OCI-LY7 (cell line): ENCODE data around the gene SNAPC1. TPM values are rescaled to one million over a fixed set of nuclear protein-coding genes. Genes with fewer than 3 reads are reported as not detected.

Experiments
- BruUV-seq: library from RNA; stranded (reverse); fragments of 400-500 nt; replicated peaks from 2 replicates; lab custom pipeline; 2021; lab: Mats Ljungman, UMichigan
- CTCF ChIA-PET: fragments of 300-600 bp; sonication (Branson Sonifier 250); formaldehyde crosslinking; loops from one replicate; lab custom pipeline; 2022; ENCODE audit warnings: antibody characterized with exemption; ENCODE audit not compliant: unreplicated experiment; lab: Charles Lee
- POLR2A ChIA-PET: fragments of 300-600 bp; sonication (Branson Sonifier 250); formaldehyde crosslinking; loops from one replicate; lab custom pipeline; 2022; ENCODE audit warnings: antibody characterized with exemption; lab: Charles Lee
- DNase-seq: peaks from one replicate; pipeline ENCODE4 v3.0.0-alpha.2; 2015; ENCODE audit warnings: low spot score
- H2AFZ ChIP-seq: fragments of 200-600 bp; sonication (generic), shearing (Covaris generic); 2 replicates; pipeline ENCODE4 v1.6.1; 2014; ENCODE audit warnings: mild to moderate bottlenecking, antibody characterized with exemption, low read length, moderate library complexity
- H3K27ac ChIP-seq: fragments of 200-600 bp; sonication (generic); 2 replicates; pipeline ENCODE4 v1.5.1; 2014; ENCODE audit warnings: mixed run types, low read depth, mild to moderate bottlenecking, moderate library complexity, low read length, inconsistent platforms; ENCODE audit not compliant: poor library complexity, severe bottlenecking
- H3K36me3 ChIP-seq: fragments of 200-600 bp; sonication (generic); 2 replicates; pipeline ENCODE4 v1.6.1; 2014; ENCODE audit warnings: mild to moderate bottlenecking, antibody characterized with exemption, low read length, moderate library complexity, mixed read lengths; ENCODE audit not compliant: insufficient read depth
- H3K4me1 ChIP-seq: fragments of 200-600 bp; sonication (generic); 2 replicates; pipeline ENCODE4 v1.5.1; 2014; ENCODE audit warnings: mild to moderate bottlenecking, low read length; ENCODE audit not compliant: insufficient read depth, poor library complexity, severe bottlenecking
- H3K4me2 ChIP-seq: fragments of 200-600 bp; sonication (generic); 2 replicates; pipeline ENCODE4 v1.6.1; 2014; ENCODE audit warnings: mild to moderate bottlenecking, low read length
- H3K4me3 ChIP-seq: fragments of 200-600 bp; sonication (generic); 2 replicates; pipeline ENCODE4 v1.5.1; 2014; ENCODE audit warnings: mild to moderate bottlenecking, low read depth, low read length; ENCODE audit not compliant: poor library complexity, severe bottlenecking
- H3K79me2 ChIP-seq: fragments of 200-600 bp; sonication (generic); 2 replicates; pipeline ENCODE4 v1.6.1; 2016; ENCODE audit warnings: low read depth, mild to moderate bottlenecking, low read length, moderate library complexity, mixed read lengths; ENCODE audit not compliant: insufficient read depth
- H3K9me2 ChIP-seq: fragments of 200-600 bp; sonication (generic); 2 replicates; pipeline ENCODE4 v1.6.1; 2016; ENCODE audit warnings: mild to moderate bottlenecking, low read length, mixed read lengths; ENCODE audit not compliant: insufficient read depth
- H3K9me3 ChIP-seq: fragments of 200-600 bp; sonication (generic); 2 replicates; pipeline ENCODE4 v1.6.1; 2014; ENCODE audit warnings: mild to moderate bottlenecking, mixed run types, low read length, mixed read lengths
- H4K20me1 ChIP-seq: fragments of 200-600 bp; sonication (generic); 2 replicates; pipeline ENCODE4 v1.6.1; 2014; ENCODE audit warnings: mild to moderate bottlenecking, antibody characterized with exemption, low read length, moderate library complexity, mixed read lengths; ENCODE audit not compliant: insufficient read depth
- EZH2phosphoT487 ChIP-seq: fragments of 200-600 bp; sonication (generic); IDR thresholded peaks from 2 replicates; pipeline ENCODE4 v1.6.1; 2018; ENCODE audit warnings: low read depth, borderline replicate concordance, mild to moderate bottlenecking, mixed run types, antibody characterized with exemption, low read length, moderate library complexity, mixed read lengths
- intact Hi-C: fragments of 100-400 bp; cut with micrococcal nuclease; formaldehyde crosslinking; loops from one replicate; pipeline ENCODE4 v1.10.0; 2022; ENCODE audit not compliant: unreplicated experiment
- total RNA-seq, 2 experiments: library from RNA; depleted of rRNA in 1 of 2; stranded (reverse); fragments of >200 nt in 1 of 2; shearing (Covaris generic) in 1 of 2; gene quantifications; 2 replicates each; pipeline ENCODE4 v1.2.3, GENCODE V29; 2014 to 2022
- TF ChIP-seq, protein P1 (sequence below): fragments of 200-600 bp; sonication (generic); conservative IDR thresholded peaks from 2 replicates; pipeline ENCODE4 v1.5.1; 2014; ENCODE audit warnings: mild to moderate bottlenecking, antibody characterized with exemption, low read length, moderate library complexity, mixed read lengths

The SNAPC1 gene
- total RNA-seq, 2 experiments from 2014 or later: 10.5 to 12.1 TPM

DNA sequence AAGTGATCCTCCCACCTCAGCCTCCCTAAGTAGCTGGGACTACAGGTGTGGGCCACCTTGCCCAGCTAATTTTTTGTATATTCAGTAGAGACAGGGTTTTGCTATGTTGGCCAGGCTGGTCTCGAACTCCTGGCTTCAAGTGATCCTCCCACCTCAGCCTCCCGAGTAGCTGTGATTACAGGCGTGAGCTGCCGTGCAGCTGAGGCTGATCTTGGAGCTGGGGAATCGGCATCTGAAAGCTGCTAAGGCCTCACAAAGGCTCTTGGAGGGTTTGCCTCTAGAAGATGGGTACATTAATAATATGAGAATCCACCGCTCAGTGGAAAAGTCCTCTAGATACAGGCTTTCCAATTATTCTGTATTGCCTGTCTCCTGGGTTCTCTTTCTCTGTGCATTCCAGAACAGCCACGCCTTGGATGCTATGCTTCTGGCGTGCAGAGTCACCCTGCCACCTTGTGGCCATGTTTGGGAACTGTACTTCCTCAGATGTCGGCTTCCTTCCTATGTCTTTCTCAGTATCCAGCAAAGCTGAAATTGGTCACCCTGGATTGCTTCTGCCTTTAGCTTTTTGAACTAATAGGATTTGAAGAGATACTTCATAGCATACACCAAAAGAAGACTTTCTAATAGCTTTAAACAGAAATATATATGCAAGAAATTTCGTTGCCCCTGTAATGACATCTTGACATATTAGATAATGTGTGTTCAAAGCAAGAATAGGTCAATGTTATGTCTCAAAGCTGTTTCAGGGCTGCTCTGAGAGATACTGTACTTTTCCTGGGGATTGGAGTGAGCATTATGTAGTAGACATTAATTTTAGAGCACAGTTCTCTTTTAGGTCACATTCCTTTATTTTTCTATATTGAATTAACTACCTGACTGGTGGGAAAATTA, 75.4 kb downstream of the SNAPC1 start:
- H3K9me3 ChIP-seq: no peaks in the 10 kb centered on the region
- intact Hi-C loops: loop anchor here (1.0 to 5.0 kb wide), 4 partner anchors 105 to 540 kb away; no protein-coding TSS in a partner anchor
- no peak for TF ChIP-seq EZH2phosphoT487
- TF ChIP-seq, protein P1, sequence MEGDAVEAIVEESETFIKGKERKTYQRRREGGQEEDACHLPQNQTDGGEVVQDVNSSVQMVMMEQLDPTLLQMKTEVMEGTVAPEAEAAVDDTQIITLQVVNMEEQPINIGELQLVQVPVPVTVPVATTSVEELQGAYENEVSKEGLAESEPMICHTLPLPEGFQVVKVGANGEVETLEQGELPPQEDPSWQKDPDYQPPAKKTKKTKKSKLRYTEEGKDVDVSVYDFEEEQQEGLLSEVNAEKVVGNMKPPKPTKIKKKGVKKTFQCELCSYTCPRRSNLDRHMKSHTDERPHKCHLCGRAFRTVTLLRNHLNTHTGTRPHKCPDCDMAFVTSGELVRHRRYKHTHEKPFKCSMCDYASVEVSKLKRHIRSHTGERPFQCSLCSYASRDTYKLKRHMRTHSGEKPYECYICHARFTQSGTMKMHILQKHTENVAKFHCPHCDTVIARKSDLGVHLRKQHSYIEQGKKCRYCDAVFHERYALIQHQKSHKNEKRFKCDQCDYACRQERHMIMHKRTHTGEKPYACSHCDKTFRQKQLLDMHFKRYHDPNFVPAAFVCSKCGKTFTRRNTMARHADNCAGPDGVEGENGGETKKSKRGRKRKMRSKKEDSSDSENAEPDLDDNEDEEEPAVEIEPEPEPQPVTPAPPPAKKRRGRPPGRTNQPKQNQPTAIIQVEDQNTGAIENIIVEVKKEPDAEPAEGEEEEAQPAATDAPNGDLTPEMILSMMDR: peak; percentile 99
- H3K4me3 ChIP-seq: no peak overlapping the region
- ChIA-PET CTCF (interaction anchor here (0.7 to 1.8 kb wide), 7 partner anchors 88 to 378 kb away, joined by 3 to 7 read pairs (median 3); no protein-coding TSS in a partner anchor), POLR2A (interaction anchor here (0.5 to 2.1 kb wide), 9 partner anchors 13 to 1857 kb away, joined by 3 to 11 read pairs (median 3); no protein-coding TSS in a partner anchor)
- no peak overlapping the region for H3K4me2 ChIP-seq
- no TSS peak for BruUV-seq
- H3K79me2 ChIP-seq: no peaks in the 10 kb centered on the region
- peak overlapping the region; percentile 8; the same call in 1 of the 2 replicates for H2AFZ ChIP-seq
- DNase-seq: peak; percentile 83
- H3K36me3 ChIP-seq: no peaks in the 10 kb centered on the region
- H3K27ac ChIP-seq: no peak overlapping the region
- no peaks in the 10 kb centered on the region for H3K9me2 ChIP-seq
- no peaks in the 10 kb centered on the region for H4K20me1 ChIP-seq
- peaks cover 6% of the 10 kb centered on the region for H3K4me1 ChIP-seq

DNA sequence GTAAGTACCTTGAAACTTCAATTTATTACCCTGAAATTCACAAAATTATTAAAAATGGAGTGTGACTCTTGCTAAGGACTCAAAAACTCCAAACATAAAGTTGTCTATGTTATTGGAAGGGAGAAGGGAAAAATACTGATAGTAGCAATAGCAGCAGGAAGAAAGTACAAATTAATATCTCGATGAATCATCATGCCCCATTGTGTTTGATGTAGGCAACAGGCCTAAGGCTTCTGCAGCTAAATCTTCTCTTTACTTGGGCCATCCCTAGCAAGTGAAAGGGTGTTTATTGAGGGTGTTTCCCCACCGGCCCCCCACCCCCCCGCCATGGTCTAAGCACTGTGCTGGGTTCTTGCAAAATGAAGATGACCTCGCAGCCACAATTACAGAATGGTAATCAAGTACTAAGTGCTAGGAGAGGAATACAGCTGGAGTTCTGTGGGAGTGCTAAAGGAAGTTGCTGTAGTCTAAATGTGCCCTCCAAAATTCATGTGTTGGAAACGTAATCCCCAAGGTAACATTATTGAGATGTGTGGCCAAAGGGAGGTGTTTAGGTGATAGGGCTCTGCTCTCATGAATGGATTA, 76.5 kb downstream of the SNAPC1 start:
- no peak for DNase-seq
- Histone ChIP-seq H4K20me1 (no peaks in the 10 kb centered on the region), H3K4me1 (peaks cover 6% of the 10 kb centered on the region), H3K9me3 (no peaks in the 10 kb centered on the region), H3K4me2 (no peak overlapping the region), H3K79me2 (no peaks in the 10 kb centered on the region), H3K4me3 (no peak overlapping the region), H3K9me2 (no peaks in the 10 kb centered on the region), H3K27ac (no peak overlapping the region), H2AFZ (no peak overlapping the region), H3K36me3 (no peaks in the 10 kb centered on the region)
- ChIA-PET CTCF (no interaction called here), POLR2A (interaction anchor here (1.5 kb wide), 1 partner anchor 368 kb away, joined by 3 read pairs; no protein-coding TSS in a partner anchor)
- intact Hi-C loops: loop anchor here (5.0 kb wide), 1 partner anchor 106 kb away; no protein-coding TSS in a partner anchor
- no TSS peak for BruUV-seq
- no peak for TF ChIP-seq EZH2phosphoT487
- TF ChIP-seq, protein P1: no peak
